Activated CD4-positive, alpha-beta T cell treated with anti-CD3 and anti-CD28 coated beads, Interleukin-2, amount 50 U/mL, for 48 hours (primary cell): ENCODE results near the gene GEN1.
A peak's percentile ranks its signal among the peaks of the same experiment; 100 is the strongest.

Experiments used
- DNase-seq, 2 experiments: peaks; one replicate each; pipeline ENCODE4 v3.0.0-alpha.2; 2020

GEN1 gene

GRCh38 chr2:17830053-17831034, 76.4 kb downstream of the GEN1 start:
- DNase-seq, result peak; percentile 55 to 66

GRCh38 chr2:17835516-17835915, 81.6 kb downstream of the GEN1 start:
- no peak for DNase-seq
